ENCODE results near the gene KLHL3. TPM values are rescaled to one million over a fixed set of nuclear protein-coding genes. Genes with fewer than 3 reads are reported as not detected.

The KLHL3 gene
- total RNA-seq, 4 donors from 2014 or later = 11.9 to 26.7 (median 17.9) TPM

DNA sequence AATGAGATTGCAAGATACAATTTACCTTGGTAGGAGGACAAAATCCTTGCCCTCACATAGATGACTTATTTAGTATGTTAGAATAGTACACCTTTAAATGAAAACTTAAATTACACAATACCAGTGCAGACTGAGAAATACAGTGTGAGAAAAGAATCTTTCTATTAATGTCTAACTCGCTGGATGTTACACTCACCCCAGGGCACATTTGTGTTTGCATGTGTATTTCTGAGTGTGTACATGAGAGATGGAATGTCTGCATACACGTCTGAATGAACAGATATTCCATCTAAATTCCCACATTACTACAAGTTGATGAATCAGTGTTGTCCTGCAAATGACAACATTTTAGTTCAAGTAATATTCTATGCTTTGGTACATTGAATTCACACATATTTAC, 99.8 kb downstream of the KLHL3 start:
- H3K36me3 ChIP-seq = no peaks in the 10 kb centered on the region
- TF ChIP-seq POLR2A (IDR thresholded peaks at IDR 0.05) (no peak), CTCF (IDR thresholded peaks at IDR 0.05) (no peak)
- no peaks in the 10 kb centered on the region for H3K27me3 ChIP-seq
- 69 to 77% methylated on average over 2 of the region's 2 CpGs for WGBS, 2 donors
- H3K4me1 ChIP-seq = peaks cover 3 to 38% of the 10 kb centered on the region in 2 donors
- no peak overlapping the region for H3K4me3 ChIP-seq (replicated peaks in 1 of 3)
- H3K9me3 ChIP-seq = no peaks in the 10 kb centered on the region
- intact Hi-C loops (cut with DNase I) = no loop called here
- no peak for DNase-seq
- peak overlapping the region in 2 of 3 donors; percentile 57 to 60 for H3K27ac ChIP-seq

GRCh38 chr5:137635521-137635921, 100.4 kb downstream of the KLHL3 start:
- no peak for TF ChIP-seq POLR2A (IDR thresholded peaks at IDR 0.05)
- TF ChIP-seq CTCF (IDR thresholded peaks at IDR 0.05) = no peak
- no peak overlapping the region for H3K4me3 ChIP-seq (replicated peaks in 1 of 3)
- H3K27ac ChIP-seq = peak overlapping the region; percentile 20 to 60 (median 57)
- no peaks in the 10 kb centered on the region for H3K9me3 ChIP-seq
- no peaks in the 10 kb centered on the region for H3K36me3 ChIP-seq
- peaks cover 3 to 41% of the 10 kb centered on the region in 2 donors for H3K4me1 ChIP-seq
- DNase-seq = no peak
- WGBS, 2 donors = 79 to 96% methylated on average over 1 of the region's 1 CpG
- H3K27me3 ChIP-seq = no peaks in the 10 kb centered on the region
- intact Hi-C loops (cut with DNase I) = no loop called here

DNA sequence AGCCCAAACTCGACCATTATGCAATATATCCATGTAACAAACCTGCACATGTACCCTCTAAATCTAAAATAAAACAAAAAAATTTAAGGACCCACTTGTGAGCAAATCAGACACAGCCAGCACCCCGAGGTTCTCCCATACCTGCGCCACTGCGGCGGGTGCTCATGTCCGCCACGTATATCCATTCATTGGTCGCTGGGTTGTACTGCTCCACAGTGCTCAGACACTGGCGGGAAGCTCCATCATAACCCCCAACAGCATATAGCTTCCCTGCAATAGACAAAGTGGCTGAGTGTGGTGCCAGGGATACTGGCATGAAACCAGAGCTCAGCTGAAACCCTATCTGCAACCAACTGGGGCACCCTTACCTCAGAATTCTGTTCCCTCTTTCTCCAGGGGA, 102.0 kb downstream of the KLHL3 start:
- Histone ChIP-seq H3K4me3 (replicated peaks in 1 of 3) (no peak overlapping the region), H3K9me3 (no peaks in the 10 kb centered on the region), H3K36me3 (no peaks in the 10 kb centered on the region), H3K4me1 (peaks cover 6 to 51% of the 10 kb centered on the region in 2 donors), H3K27me3 (no peaks in the 10 kb centered on the region), H3K27ac (peak overlapping the region in 2 of 3 donors; percentile 44 to 57)
- no peak for DNase-seq
- no peak for TF ChIP-seq POLR2A (IDR thresholded peaks at IDR 0.05)
- no peak for TF ChIP-seq CTCF (IDR thresholded peaks at IDR 0.05)
- intact Hi-C loops (cut with DNase I) = no loop called here
- 95% methylated on average over 9 of the region's 9 CpGs for WGBS, 2 donors

GRCh38 chr5:137632716-137633115, 103.2 kb downstream of the KLHL3 start:
- peaks cover 6 to 51% of the 10 kb centered on the region in 2 donors for H3K4me1 ChIP-seq
- no peak overlapping the region for H3K4me3 ChIP-seq (replicated peaks in 1 of 3)
- 95 to 97% methylated on average over 3 of the region's 3 CpGs for WGBS, 2 donors
- H3K27me3 ChIP-seq = no peaks in the 10 kb centered on the region
- TF ChIP-seq POLR2A (IDR thresholded peaks at IDR 0.05) (no peak), CTCF (IDR thresholded peaks at IDR 0.05) (no peak)
- H3K27ac ChIP-seq = no peak overlapping the region
- H3K36me3 ChIP-seq = no peaks in the 10 kb centered on the region
- no peaks in the 10 kb centered on the region for H3K9me3 ChIP-seq
- DNase-seq = no peak
- intact Hi-C loops (cut with DNase I) = no loop called here

DNA sequence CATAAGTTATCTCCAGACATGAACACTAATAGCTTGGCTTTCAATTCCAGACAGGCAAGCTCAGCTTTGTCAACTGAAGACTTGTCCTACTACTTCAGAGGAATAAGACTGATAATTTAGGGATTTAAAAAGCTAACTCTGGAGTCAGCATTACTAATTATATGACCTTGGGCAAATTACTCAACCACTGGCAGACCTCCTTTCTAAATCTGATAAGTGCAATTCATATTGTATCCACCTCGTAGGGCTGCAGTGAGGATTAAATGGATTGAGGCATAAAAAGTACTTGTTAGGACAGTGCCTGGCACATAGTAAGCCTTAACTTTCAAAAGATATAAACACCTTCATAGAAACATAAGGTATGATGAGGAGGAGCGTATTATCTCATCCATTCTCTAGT, 104.4 kb downstream of the KLHL3 start:
- WGBS, 2 donors = 89% methylated on average over 2 of the region's 2 CpGs
- Histone ChIP-seq H3K27me3 (no peaks in the 10 kb centered on the region), H3K4me1 (peaks cover 6 to 44% of the 10 kb centered on the region in 2 donors), H3K36me3 (no peaks in the 10 kb centered on the region), H3K27ac (peak overlapping the region in 1 of 3 donors; percentile 46), H3K4me3 (replicated peaks in 1 of 3) (no peak overlapping the region), H3K9me3 (no peaks in the 10 kb centered on the region)
- DNase-seq = no peak
- intact Hi-C loops (cut with DNase I) = no loop called here
- no peak for TF ChIP-seq CTCF (IDR thresholded peaks at IDR 0.05)
